GM21526 (cell line): Measurements from ENCODE around the gene ETFBKMT.
"Not testable (repeated sequence)": the region's sequence is repeated elsewhere in the genome, so short reads cannot be mapped to it uniquely, and the experiment has no call there.

Experiments used
- ATAC-seq: cut with Tn5 transposase; IDR thresholded peaks from one replicate; pipeline ENCODE4 v1.9.1; 2021; ENCODE audit warnings: moderate library complexity; ENCODE audit not compliant: unreplicated experiment, low FRiP score

Gene ETFBKMT

GRCh38 chr12:31655208-31655607 lies 4.3 kb upstream of the ETFBKMT start:
- ATAC-seq: no peak

- ATAC-seq: no peak
Measured at GRCh38 chr12:31655792-31656191, 3.7 kb upstream of the ETFBKMT start.

DNA sequence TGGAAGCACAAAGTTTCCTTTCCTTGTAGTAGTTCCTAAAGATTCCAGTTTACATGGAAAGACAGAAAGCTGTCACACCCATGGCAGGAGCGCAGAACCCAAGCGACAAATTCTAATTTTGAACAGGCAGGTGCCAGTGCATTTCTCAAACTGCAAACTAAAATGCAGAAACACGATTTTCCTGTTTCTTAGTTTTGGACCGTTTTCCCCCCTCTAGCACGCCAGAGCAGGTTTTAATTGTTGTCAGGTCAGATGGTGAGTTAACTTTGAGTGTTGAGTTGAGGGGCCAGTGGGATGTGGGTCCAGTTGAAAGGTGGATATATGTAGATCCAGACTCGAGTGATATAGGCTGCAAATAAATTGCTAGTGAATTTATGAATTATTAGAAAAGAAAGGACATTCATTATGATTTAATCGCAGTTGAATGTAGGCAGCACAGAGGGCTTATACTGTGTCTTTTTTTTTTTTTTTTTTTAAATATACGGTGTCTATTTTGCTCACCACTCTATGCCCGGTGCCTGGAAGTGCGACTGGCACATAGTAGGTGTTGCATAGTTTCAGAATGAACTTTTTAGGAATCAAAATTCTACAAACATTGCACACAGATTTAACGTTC lies 909 bp upstream of the ETFBKMT start:
- ATAC-seq: no peak

DNA sequence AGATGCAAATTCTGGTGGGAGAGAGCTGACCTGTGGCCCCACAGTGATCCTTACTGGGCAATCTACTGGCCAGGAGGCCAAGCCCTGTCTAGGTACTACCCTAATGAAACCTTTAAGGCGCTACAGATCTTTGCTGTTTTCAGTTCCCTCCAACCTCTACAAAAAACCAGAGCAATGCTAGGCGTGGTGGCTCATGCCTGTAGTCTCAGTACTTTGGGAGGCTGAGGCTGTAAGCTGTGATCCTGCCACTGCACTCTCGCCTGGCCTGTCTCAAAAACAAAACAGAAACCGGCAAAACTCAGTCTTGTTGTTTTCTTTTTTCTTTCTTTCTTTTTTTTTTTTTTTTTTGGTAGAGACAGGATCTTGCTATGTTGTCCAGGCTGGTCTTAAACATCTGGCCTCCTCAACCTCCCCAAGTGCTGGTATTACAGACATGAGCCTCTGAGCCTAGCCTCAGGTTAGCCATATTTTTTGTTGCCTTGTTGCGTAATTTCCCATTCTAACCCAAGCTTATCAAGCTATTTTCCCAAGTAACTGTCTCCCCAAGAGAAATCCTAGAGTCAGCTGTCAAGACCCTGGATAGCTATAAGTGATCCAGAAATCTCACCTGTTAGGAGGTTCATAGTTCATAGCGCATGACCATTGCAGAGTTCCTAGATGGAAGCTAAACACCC lies 2.8 kb downstream of the ETFBKMT start:
- no peak for ATAC-seq

DNA sequence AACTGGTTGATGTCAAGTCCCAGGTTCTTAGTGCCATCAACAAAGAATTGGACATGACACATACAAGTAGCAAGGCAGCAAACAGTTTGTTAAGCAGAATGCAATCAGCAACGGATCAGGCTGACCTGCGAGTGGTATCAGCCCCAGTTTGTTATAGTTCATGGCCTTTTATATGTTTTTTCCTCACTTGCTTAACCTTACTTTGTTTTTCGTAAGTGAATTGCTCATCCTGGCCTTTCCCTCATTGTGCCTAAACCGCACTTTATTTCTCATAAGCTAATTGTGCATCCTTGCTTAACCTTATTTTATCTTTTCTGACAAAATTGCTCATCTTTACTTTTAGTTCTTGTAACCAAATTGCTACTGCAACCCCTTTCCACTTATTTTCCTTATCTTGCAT lies 4.1 kb downstream of the ETFBKMT start:
- no peak for ATAC-seq

DNA sequence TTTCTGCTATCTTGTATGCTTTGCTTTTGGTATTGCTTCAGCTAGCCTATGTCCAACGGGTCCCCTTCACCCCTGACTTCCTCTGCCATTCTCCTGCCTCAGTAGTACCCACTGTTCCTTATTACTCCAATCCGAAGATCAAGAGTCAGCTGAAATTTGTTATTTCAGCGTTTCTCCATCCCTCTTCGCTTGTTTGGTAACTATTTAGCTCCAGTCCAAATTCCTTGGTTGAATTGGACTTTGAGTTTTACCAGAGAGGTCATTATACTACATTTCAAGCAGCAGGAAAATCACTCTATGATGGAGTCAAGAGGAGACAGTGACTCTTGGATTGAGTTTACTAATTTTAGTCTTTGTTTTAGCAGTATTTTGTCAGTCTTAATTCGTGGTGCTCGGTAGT lies 4.5 kb downstream of the ETFBKMT start:
- ATAC-seq: no peak

- no peak for ATAC-seq
Measured at GRCh38 chr12:31669020-31669419, 9.5 kb downstream of the ETFBKMT start.

DNA sequence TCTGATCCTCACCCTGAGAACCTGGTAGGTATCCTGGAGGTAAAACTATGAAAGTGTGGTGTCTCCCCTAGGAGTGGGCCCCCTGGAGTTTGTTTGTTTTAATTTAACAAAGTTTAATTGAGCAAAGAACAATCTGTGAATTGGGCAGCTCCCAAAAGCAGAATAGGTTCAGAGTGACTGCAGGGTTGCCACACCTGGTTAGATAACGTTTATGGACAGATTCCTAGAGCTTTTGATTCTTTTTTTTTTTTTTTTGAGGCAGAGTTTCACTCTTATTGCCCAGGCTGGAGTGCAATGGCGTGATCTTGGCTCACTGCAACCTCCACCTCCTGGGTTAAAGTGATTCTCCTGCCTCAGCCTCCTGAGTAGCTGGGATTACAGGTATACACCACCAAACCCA lies 10.1 kb downstream of the ETFBKMT start:
- ATAC-seq: not testable (repeated sequence)

- ATAC-seq: no peak
Measured at GRCh38 chr12:31672521-31672920, 13.0 kb downstream of the ETFBKMT start.

- ATAC-seq: peak; percentile 68
Measured at GRCh38 chr12:31682136-31682962, 22.9 kb downstream of the ETFBKMT start.

DNA sequence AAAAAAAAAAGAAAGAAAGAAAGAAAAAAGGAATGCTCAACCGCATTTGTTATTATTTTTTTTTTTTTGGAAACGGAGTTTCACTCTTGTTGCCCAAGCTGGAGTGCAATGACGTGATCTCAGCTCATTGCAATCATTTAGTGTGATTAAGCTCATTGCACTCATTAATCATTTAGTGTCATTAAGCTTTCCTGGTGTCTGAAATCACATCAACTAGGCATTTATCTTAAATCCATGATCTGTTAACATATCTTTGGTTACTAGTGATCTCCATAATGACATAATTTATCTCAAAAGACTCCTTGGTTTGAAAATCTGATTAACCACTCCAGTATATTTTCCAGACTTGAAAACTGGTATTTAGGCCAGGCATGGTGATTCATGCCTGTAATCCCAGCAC lies 26.3 kb downstream of the ETFBKMT start:
- no peak for ATAC-seq

- peak; percentile 47 for ATAC-seq
Measured at GRCh38 chr12:31687101-31687527, 27.6 kb downstream of the ETFBKMT start.

DNA sequence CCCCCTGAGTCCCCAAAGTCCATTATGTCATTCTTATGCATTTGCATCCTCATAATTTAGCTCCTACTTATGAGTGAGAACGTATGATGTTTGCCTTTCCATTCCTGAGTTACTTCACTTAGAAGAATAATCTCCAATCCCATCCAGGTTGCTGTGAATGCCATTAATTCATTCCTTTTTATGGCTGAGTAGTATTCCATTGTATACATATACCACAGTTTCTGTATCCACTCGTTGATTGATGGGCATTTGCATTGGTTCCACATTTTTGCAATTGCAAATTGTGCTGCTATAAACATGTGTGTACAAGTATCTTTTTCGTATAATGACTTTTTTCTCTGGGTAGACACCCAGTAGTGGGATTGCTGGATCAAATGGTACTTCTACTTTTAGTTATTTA lies 30.4 kb downstream of the ETFBKMT start:
- not testable (repeated sequence) for ATAC-seq

DNA sequence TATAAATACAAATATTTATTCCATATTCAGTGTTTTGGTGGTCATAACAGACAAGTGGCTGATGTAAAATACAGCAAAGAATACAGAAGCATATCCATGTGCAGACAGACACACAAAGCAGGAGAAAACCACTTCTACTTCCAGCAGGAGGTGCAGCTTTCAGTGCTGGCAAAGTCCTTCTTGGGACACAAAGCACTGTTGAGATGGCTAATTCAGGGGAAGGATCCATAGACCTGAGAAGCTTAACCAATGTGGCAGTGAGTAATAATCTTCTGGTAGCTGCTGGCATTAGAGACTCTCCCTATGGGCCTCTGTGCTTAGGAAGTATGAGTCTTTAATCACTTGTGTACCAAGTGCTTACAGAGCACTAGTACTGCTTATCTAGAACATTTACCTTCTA lies 42.6 kb downstream of the ETFBKMT start:
- ATAC-seq: no peak

DNA sequence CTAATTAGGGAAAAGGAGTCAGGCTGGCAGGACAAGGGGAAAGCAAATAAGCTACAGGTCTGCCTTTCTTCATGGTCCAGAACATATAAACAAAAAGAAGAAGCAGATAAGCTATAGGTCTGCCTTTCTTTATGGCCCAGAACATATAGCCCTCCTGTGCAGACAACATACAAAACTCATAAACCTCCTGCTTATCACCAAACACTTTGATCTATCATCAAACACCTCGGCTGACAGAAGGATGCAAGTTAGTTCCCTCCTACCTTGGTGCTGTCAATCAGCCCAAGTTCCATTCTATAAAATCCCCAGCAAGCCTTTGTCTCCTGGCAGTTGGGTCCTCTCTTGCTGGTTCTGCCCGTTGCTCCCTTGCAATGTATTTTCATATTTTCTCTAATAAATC lies 46.1 kb downstream of the ETFBKMT start:
- no peak for ATAC-seq

GRCh38 chr12:31708118-31708517 lies 48.6 kb downstream of the ETFBKMT start:
- ATAC-seq: not testable (repeated sequence)

- no peak for ATAC-seq
Measured at GRCh38 chr12:31710021-31710818, 50.7 kb downstream of the ETFBKMT start.

DNA sequence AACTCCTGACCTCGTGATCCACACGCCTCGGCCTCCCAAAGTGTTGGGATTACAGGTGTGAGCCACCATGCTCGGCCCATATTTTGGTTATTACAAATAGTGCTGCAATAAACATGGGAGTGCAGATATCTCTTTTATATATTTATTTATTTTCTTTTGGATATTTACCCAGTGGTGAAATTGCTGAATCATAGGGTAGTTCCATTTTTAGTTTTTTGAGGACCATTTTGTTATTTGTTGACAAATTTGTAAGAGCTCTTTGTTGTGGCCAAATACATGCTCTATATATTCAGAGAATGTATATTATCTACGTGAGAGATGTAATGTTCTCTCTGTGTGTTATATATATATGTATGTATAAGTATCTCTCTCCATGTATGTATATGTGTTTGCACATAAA lies 53.4 kb downstream of the ETFBKMT start:
- no peak for ATAC-seq

DNA sequence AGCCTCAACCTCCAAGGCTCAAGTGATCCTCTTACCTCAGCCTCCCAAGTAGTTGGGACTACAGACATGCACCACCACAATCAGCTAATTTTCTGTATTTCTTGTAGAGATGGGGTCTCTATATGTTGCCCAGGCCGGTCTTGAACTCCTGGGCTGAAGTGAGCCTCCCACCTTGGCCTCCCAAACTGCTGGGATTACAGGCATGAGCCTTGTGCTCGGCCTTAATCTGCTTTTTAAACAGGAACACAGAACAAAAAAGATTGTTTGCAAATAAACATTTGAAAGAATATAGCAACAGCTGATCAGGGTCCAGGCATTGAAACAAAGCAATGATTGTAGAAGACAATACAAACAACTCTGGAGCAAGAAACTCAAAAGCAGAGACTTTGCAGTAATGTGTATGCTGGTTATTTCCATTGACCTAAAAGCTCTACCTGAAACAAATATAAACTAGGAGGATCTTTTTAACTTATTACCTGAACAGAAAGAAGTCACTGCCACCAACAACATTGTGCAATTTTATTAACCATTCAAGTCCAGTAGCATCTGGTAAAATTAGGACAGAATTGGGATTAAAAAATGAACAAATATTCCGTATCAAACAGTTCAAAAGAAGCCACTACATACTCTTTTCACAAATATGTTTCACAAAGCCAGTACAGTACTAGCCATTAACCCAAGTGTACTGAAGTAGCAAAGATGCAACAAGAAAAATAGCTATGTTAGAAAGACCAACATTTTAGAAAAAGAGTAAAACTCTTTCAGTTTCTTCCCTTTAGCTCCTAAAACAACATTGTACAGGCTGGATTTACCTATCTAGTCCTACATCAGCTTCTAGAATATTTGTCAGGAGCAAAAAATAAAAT lies 55.2 kb downstream of the ETFBKMT start:
- ATAC-seq: no peak

DNA sequence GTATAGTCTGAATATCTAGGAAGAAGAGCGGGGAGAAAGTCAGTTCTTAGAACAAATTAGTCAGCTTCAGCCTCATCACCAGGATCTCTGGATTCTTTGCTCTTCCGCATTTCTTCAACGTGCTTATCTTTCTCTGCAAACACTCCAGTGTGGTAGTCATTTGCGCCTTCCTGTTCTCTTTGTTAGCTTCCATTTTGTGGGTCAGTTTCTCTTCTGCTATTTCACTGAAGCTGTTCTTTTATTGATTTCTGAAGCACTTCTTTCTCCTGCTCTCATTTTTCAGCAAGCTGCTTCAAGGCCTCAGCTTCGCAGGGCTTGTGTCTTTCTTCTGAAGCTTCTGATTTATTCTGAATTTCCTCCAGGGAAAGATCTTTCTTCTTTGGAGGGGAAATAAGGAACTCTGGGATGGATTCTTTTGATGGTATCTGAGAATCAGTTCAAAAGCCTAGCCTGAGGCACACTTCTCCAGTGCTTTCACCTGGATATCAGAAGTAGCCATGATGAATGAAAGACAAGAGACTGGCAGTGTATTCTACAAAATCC lies 55.9 kb downstream of the ETFBKMT start:
- no peak for ATAC-seq
